Smooth muscle cell (in vitro differentiated cells): ENCODE measurements around the gene RIMOC1. TPM values are rescaled to one million over a fixed set of nuclear protein-coding genes. Genes with fewer than 3 reads are reported as not detected.

Source experiments
- DNase-seq: peaks from one replicate; lab custom pipeline; 2025; ENCODE audit not compliant: unreplicated experiment; lab: John Stamatoyannopoulos, UW
- H2AFZ ChIP-seq: fragments of 200-600 bp; sonication (generic); 2 replicates; pipeline ENCODE4 v1.6.0; 2016; ENCODE audit warnings: antibody characterized with exemption, low read depth, mild to moderate bottlenecking
- H3F3A ChIP-seq: fragments of 200-600 bp; sonication (generic); 2 replicates; pipeline ENCODE4 v1.6.0; 2017; ENCODE audit warnings: antibody characterized with exemption, low read depth
- H3K27ac ChIP-seq: fragments of 200-600 bp; sonication (generic); 2 replicates; pipeline ENCODE4 v1.5.1; 2016; ENCODE audit warnings: low read depth, mild to moderate bottlenecking
- H3K27me3 ChIP-seq: fragments of 200-600 bp; sonication (generic); 2 replicates; pipeline ENCODE4 v1.6.1; 2016; ENCODE audit warnings: low read depth, mild to moderate bottlenecking
- H3K36me3 ChIP-seq: fragments of 200-600 bp; sonication (generic); 2 replicates; pipeline ENCODE4 v1.5.1; 2016; ENCODE audit warnings: low read depth
- H3K4me1 ChIP-seq: fragments of 200-600 bp; sonication (generic); 2 replicates; pipeline ENCODE4 v1.5.1; 2016; ENCODE audit warnings: low read depth
- H3K4me2 ChIP-seq: fragments of 200-600 bp; sonication (generic); 2 replicates; pipeline ENCODE4 v1.6.0; 2016; ENCODE audit warnings: mild to moderate bottlenecking
- H3K4me3 ChIP-seq: fragments of 200-600 bp; sonication (generic); 2 replicates; pipeline ENCODE4 v1.5.1; 2016; ENCODE audit warnings: mild to moderate bottlenecking
- H3K79me2 ChIP-seq: fragments of 200-600 bp; sonication (generic); 2 replicates; pipeline ENCODE4 v1.6.0; 2016; ENCODE audit warnings: low read depth, mild to moderate bottlenecking
- H3K9ac ChIP-seq: fragments of 200-600 bp; sonication (generic); 2 replicates; pipeline ENCODE4 v1.6.0; 2016; ENCODE audit warnings: low read depth
- H3K9me3 ChIP-seq: fragments of 200-600 bp; sonication (generic); replicated peaks from 2 replicates; pipeline ENCODE4 v1.5.1; 2016; ENCODE audit warnings: low read depth
- H4K20me1 ChIP-seq: fragments of 200-600 bp; sonication (generic); 2 replicates; pipeline ENCODE4 v1.6.0; 2016; ENCODE audit warnings: low read depth
- CTCF ChIP-seq: fragments of 200-600 bp; sonication (generic); IDR thresholded peaks from 2 replicates; pipeline ENCODE4 v1.5.1; 2017; ENCODE audit warnings: borderline replicate concordance, mild to moderate bottlenecking, antibody characterized with exemption; ENCODE audit not compliant: insufficient read depth, poor library complexity, severe bottlenecking
- WGBS: methylation state at CpG from one replicate; pipeline ENCODE4 v1.1.7; 2016; ENCODE audit warnings: low lambda C conversion rate; 5-methylcytosine and 5-hydroxymethylcytosine counted together
- polyA plus RNA-seq: library from polyadenylated mRNA; unstranded; fragments of >200 nt; fragmentation: Nextera tagmentation; extraction: Ambion mirVana; gene quantifications from 2 replicates; pipeline ENCODE4 v1.2.1, GENCODE V29; 2016
- total RNA-seq: library from RNA; depleted of rRNA; stranded (reverse); fragments of >200 nt; gene quantifications from 2 replicates; pipeline ENCODE4 v1.2.3, GENCODE V29; 2014

Gene RIMOC1
- total and polyA plus RNA-seq, 2 experiments from 2014 or later, result 9.6 to 36.9 TPM

GRCh38 chr5:41878173-41878572, 26.0 kb upstream of the RIMOC1 start:
- Histone ChIP-seq H2AFZ (no peak overlapping the region), H4K20me1 (no peaks in the 10 kb centered on the region), H3K4me3 (no peak overlapping the region), H3K79me2 (no peaks in the 10 kb centered on the region), H3K27ac (no peak overlapping the region), H3K27me3 (no peaks in the 10 kb centered on the region), H3K4me1 (no peaks in the 10 kb centered on the region), H3K4me2 (no peak overlapping the region), H3K9me3 (no peaks in the 10 kb centered on the region), H3K36me3 (no peaks in the 10 kb centered on the region), H3K9ac (no peak overlapping the region), H3F3A (no peaks in the 10 kb centered on the region)
- DNase-seq, result no peak
- 85% methylated on average over 2 of the region's 2 CpGs for WGBS
- TF ChIP-seq CTCF, result no peak

- Histone ChIP-seq H3K4me2 (no peak overlapping the region), H3K9me3 (no peaks in the 10 kb centered on the region), H2AFZ (no peak overlapping the region), H3K4me1 (no peaks in the 10 kb centered on the region), H3F3A (no peaks in the 10 kb centered on the region), H3K36me3 (no peaks in the 10 kb centered on the region), H3K79me2 (no peaks in the 10 kb centered on the region), H3K27ac (no peak overlapping the region), H3K27me3 (no peaks in the 10 kb centered on the region), H3K9ac (no peak overlapping the region), H4K20me1 (no peaks in the 10 kb centered on the region), H3K4me3 (no peak overlapping the region)
- no peak for TF ChIP-seq CTCF
- no peak for DNase-seq
- 81% methylated on average over 3 of the region's 3 CpGs for WGBS
Observed at GRCh38 chr5:41878643-41879478, 25.3 kb upstream of the RIMOC1 start.

DNA sequence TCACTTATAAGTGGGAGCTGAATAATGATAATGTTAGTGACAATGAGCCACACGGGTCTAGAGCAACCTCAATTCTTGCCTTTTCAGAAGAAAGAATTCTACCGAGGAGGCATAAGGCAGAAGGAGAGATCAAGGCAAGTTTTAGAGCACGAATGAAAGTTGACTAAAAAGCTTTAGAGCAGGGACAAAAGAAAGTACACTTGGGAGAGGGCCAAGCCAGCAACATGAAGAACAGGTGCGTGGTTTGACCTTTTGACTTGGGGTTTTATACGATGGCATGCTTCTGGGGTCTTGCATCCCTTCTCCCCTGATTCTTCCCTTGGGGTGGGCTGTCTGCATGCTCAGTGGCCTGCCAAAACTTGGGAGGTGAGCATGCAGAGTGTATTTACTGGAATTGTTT, 21.4 kb upstream of the RIMOC1 start:
- H3K4me1 ChIP-seq, result no peaks in the 10 kb centered on the region
- WGBS, result 88% methylated on average over 5 of the region's 5 CpGs

More for the DNA sequence above, 21.4 kb upstream of the RIMOC1 start:
- Histone ChIP-seq H3K9ac (no peak overlapping the region), H2AFZ (no peak overlapping the region), H3K27ac (no peak overlapping the region), H3K4me3 (no peak overlapping the region), H3K36me3 (no peaks in the 10 kb centered on the region), H3K79me2 (no peaks in the 10 kb centered on the region), H3K9me3 (peaks cover 3% of the 10 kb centered on the region), H3F3A (no peaks in the 10 kb centered on the region), H4K20me1 (no peaks in the 10 kb centered on the region), H3K27me3 (no peaks in the 10 kb centered on the region), H3K4me2 (no peak overlapping the region)
- no peak for DNase-seq
- no peak for TF ChIP-seq CTCF
